Right lobe of liver (tissue), 6 donors: ENCODE data around the gene ATP13A1. TPM values are rescaled to one million over a fixed set of nuclear protein-coding genes. Genes with fewer than 3 reads are reported as not detected.

Experiments used
- ATAC-seq, 4 donors: fragments of 200-7000 bp; cut with Tn5 transposase; one replicate each; pipeline ENCODE4 v1.9.1; 2020; ENCODE audit warnings: mild to moderate bottlenecking in 4 of 4, moderate library complexity in 4 of 4
- DNase-seq, 3 donors: peaks; one replicate each; pipeline ENCODE4 v3.0.0-alpha.2; 2020
- H3K27ac ChIP-seq, 3 donors: fragments of 200-600 bp; one replicate each; pipeline ENCODE4 v1.8.0; 2022
- H3K27me3 ChIP-seq, 2 donors: fragments of 200-600 bp; one replicate each; pipeline ENCODE4 v1.8.0; 2022
- H3K36me3 ChIP-seq, 4 donors: fragments of 200-600 bp; sonication (generic) in 1 of 4; one replicate each; pipeline versions ENCODE4 v1.5.1 to v1.8.0; 2017 to 2022; ENCODE audit warnings: control low read depth in 1 of 4
- H3K4me1 ChIP-seq, 4 donors: fragments of 200-600 bp; sonication (generic) in 1 of 4; one replicate each; pipeline versions ENCODE4 v1.5.1 to v1.8.0; 2017 to 2022; ENCODE audit warnings: control low read depth in 1 of 4
- H3K4me3 ChIP-seq, 3 donors: fragments of 200-600 bp; one replicate each; pipeline ENCODE4 v1.8.0; 2022
- H3K9me3 ChIP-seq, 4 donors: fragments of 200-600 bp; sonication (generic) in 1 of 4; one replicate each; pipeline versions ENCODE4 v1.5.1 to v1.8.0; 2017 to 2022; ENCODE audit warnings: control low read depth in 1 of 4
- CTCF ChIP-seq, 4 donors: fragments of 200-600 bp in 3 of 4; fragments of 450-650 bp in 1 of 4; IDR thresholded peaks; one replicate each; pipeline versions ENCODE4 v1.5.1 to v1.8.0; 2016 to 2022; ENCODE audit warnings: antibody characterized with exemption in 4 of 4, mild to moderate bottlenecking in 2 of 4
- POLR2A ChIP-seq: fragments of 450-650 bp; IDR thresholded peaks from one replicate; pipeline ENCODE4 v1.6.1; 2017; ENCODE audit warnings: antibody characterized with exemption, mild to moderate bottlenecking
- WGBS: methylation state at CpG from one replicate; pipeline ENCODE4 v1.1.6; 2018; ENCODE audit warnings: low coverage, low lambda C conversion rate; ENCODE audit not compliant: insufficient coverage; ENCODE audit errors: missing lambda C conversion rate; 5-methylcytosine and 5-hydroxymethylcytosine counted together
- intact Hi-C, 2 donors: fragments of 100-400 bp; cut with DNase I; formaldehyde crosslinking; loops; one replicate each; pipeline versions ENCODE4 v1.11.2 to v1.14.1; 2022
- total RNA-seq, 6 experiments: library from RNA; depleted of rRNA in 2 of 6; stranded (reverse); fragments of >200 nt in 2 of 6; fragmentation: NEBNext Ultra II Directional in 3 of 6; extraction: Animal tissue kit (Norgen Biotek cat#: 25700) in 3 of 6; gene quantifications; one replicate each; pipeline versions ENCODE4 v1.1.0 to v1.2.4, GENCODE V29; 2016 to 2023
- donor health status: DM: no; HTN: yes; CAD: no.
- donor health status: DM: no; HTN: no; CAD: no.
- donor health status: DM: no; HTN: no; CAD: no.
- donor health status: DM: no; HTN: yes; CAD: no.
- donor health status: DM: no; HTN: yes; CAD: no.

ATP13A1 gene
- total RNA-seq, 6 experiments from 2014 or later, result 26.3 to 159 (median 28.0) TPM

GRCh38 chr19:19647037-19647835 lies 16.2 kb downstream of the ATP13A1 start:
- Histone ChIP-seq H3K27me3 (no peaks in the 10 kb centered on the region), H3K36me3 (peaks cover 0 to 55% (median 16%) of the 10 kb centered on the region in 4 donors), H3K4me3 (no peak overlapping the region), H3K4me1 (no peaks in the 10 kb centered on the region), H3K27ac (no peak overlapping the region), H3K9me3 (no peaks in the 10 kb centered on the region)
- DNase-seq (no peak), ATAC-seq (no peak)
- TF ChIP-seq POLR2A (no peak), CTCF (IDR thresholded peaks at IDR 0.05) (no peak)
- intact Hi-C loops, result loop anchor here (5.0 kb wide), 1 partner anchor 115 kb away; no protein-coding TSS in a partner anchor
- WGBS, result 85% methylated on average over 5 of the region's 29 CpGs

GRCh38 chr19:19645233-19645870 lies 18.1 kb downstream of the ATP13A1 start:
- H3K27ac ChIP-seq, result no peak overlapping the region

GRCh38 chr19:19644054-19644388 lies 19.5 kb downstream of the ATP13A1 start:
- H3K9me3 ChIP-seq, result no peaks in the 10 kb centered on the region
- 69% methylated on average over 2 of the region's 5 CpGs for WGBS
- H3K27ac ChIP-seq, result peak overlapping the region in 1 of 3 donors; percentile 67
- H3K4me3 ChIP-seq, result peak overlapping the region in 2 of 3 donors; percentile 64 to 66
- DNase-seq (no peak), ATAC-seq (no peak)
- TF ChIP-seq CTCF (IDR thresholded peaks at IDR 0.05) (peak in 1 of 4 donors; percentile 2), POLR2A (no peak)
- intact Hi-C loops, result no loop called here
- no peaks in the 10 kb centered on the region for H3K27me3 ChIP-seq
- peaks cover 0 to 36% (median 12%) of the 10 kb centered on the region in 4 donors for H3K36me3 ChIP-seq
- H3K4me1 ChIP-seq, result no peaks in the 10 kb centered on the region

More at GRCh38 chr19:19645233-19645870, 18.1 kb downstream of the ATP13A1 start:
- Histone ChIP-seq H3K4me3 (no peak overlapping the region), H3K36me3 (peaks cover 0 to 37% (median 12%) of the 10 kb centered on the region in 4 donors), H3K27me3 (no peaks in the 10 kb centered on the region), H3K4me1 (no peaks in the 10 kb centered on the region), H3K9me3 (no peaks in the 10 kb centered on the region)
- WGBS, result 83% methylated on average over 1 of the region's 17 CpGs
- intact Hi-C loops, result loop anchor here (5.0 kb wide), 1 partner anchor 113 kb away; no protein-coding TSS in a partner anchor
- no peak for ATAC-seq
- no peak for TF ChIP-seq POLR2A
- no peak for TF ChIP-seq CTCF (IDR thresholded peaks at IDR 0.05)
- no peak for DNase-seq

GRCh38 chr19:19643158-19644053 lies 20.1 kb downstream of the ATP13A1 start, which contains the start of gene GMIP:
Gene GMIP, minus strand, starts transcription at chr19:19643657. Its CDS starts 128 bp downstream, at chr19:19643529.
- H3K36me3 ChIP-seq, result peaks cover 0 to 36% (median 12%) of the 10 kb centered on the region in 4 donors

More at GRCh38 chr19:19643158-19644053, 20.1 kb downstream of the ATP13A1 start, which contains the start of gene GMIP:
- TF ChIP-seq POLR2A (peak; percentile 71), CTCF (IDR thresholded peaks at IDR 0.05) (peak; percentile 68 to 81 (median 78))
- H3K27me3 ChIP-seq, result no peaks in the 10 kb centered on the region
- WGBS, result 0% methylated on average over 2 of the region's 50 CpGs
- DNase-seq (peak; percentile 84 to 87 (median 86)), ATAC-seq (peak; percentile 88 to 94 (median 91))
- peak within 1 kb of the TSS; percentile 67 to 74 (median 68) for H3K27ac ChIP-seq
- no peaks in the 10 kb centered on the region for H3K4me1 ChIP-seq
- intact Hi-C loops, result no loop called here
- H3K9me3 ChIP-seq, result no peaks in the 10 kb centered on the region
- H3K4me3 ChIP-seq, result peak within 1 kb of the TSS; percentile 64 to 83 (median 66)
